MM.1S (cell line): ENCODE measurements around the gene PCDH9.

ENCODE experiments used
- EZH2 ChIP-seq: fragments of 300-600 bp; sonication (generic); optimal IDR thresholded peaks from 2 replicates; pipeline ENCODE3; 2017; ENCODE audit warnings: low read depth, mild to moderate bottlenecking, antibody characterized with exemption, low read length, mixed read lengths
- TF ChIP-seq, protein P1 (sequence below): fragments of 300-600 bp; sonication (generic); IDR thresholded peaks from 2 replicates; pipeline ENCODE4 v1.5.1; 2016; ENCODE audit warnings: antibody characterized with exemption, low read length, mixed read lengths

DNA sequence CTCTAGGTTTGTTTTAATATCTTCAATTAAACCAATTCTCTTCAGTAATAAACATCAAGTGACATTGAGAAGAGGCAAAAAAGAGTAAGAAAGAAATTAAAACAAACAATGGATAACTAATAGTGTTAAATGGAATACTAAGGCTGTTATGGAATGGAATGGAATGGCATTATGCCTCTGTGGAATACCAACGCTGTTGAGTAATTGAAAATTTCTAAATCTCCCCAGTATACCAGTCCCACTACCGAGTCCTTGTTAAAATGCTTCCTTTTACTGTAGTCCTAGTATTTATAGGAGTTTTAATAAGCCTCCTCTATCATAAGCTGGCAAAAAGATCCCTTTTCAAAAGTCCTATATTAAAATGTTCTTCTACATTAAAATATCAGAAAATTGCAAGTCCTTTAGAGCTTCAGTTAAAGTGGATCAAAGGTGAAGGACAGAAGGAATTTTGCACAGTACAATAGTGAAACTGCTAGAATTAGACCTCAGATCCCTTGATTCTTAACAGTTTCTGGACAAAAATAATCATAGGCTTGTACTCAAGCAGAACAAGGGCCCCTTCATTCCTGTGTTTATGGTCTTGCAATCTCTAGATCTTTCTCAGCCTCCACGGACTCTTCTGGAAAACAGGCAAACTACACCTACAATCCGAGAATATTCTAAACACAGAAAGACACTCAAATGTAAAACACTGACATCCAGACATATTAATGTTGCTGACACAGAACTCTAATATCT lies 128.2 kb downstream of the PCDH9 start:
- no peak for TF ChIP-seq EZH2
- TF ChIP-seq, protein P1, sequence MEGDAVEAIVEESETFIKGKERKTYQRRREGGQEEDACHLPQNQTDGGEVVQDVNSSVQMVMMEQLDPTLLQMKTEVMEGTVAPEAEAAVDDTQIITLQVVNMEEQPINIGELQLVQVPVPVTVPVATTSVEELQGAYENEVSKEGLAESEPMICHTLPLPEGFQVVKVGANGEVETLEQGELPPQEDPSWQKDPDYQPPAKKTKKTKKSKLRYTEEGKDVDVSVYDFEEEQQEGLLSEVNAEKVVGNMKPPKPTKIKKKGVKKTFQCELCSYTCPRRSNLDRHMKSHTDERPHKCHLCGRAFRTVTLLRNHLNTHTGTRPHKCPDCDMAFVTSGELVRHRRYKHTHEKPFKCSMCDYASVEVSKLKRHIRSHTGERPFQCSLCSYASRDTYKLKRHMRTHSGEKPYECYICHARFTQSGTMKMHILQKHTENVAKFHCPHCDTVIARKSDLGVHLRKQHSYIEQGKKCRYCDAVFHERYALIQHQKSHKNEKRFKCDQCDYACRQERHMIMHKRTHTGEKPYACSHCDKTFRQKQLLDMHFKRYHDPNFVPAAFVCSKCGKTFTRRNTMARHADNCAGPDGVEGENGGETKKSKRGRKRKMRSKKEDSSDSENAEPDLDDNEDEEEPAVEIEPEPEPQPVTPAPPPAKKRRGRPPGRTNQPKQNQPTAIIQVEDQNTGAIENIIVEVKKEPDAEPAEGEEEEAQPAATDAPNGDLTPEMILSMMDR = no peak
